IMR-90 (cell line): ENCODE data around the gene OLFM3. TPM values are rescaled to one million over a fixed set of nuclear protein-coding genes. Genes with fewer than 3 reads are reported as not detected.

Experiments
- ATAC-seq: fragments of 200-7000 bp; cut with Tn5 transposase; 2 replicates; pipeline ENCODE4 v1.9.1; 2020; ENCODE audit warnings: low read depth, mild to moderate bottlenecking, moderate library complexity
- BruUV-seq: library from RNA; stranded (reverse); fragments of 400-500 nt; replicated peaks from 2 replicates; lab custom pipeline; 2021; lab: Mats Ljungman, UMichigan
- CTCF ChIA-PET: fragments of 300-600 bp; formaldehyde crosslinking; extraction: SDS; loops from one replicate; lab custom pipeline; 2021; ENCODE audit warnings: antibody characterized with exemption; lab: Yijun Ruan, JAX
- POLR2A ChIA-PET: fragments of 300-600 bp; sonication (Branson Sonifier 250); formaldehyde crosslinking; loops from one replicate; lab custom pipeline; 2022; ENCODE audit warnings: antibody characterized with exemption; ENCODE audit not compliant: unreplicated experiment; lab: Charles Lee
- DNase-seq: peaks from one replicate; pipeline ENCODE4 v3.0.0; 2013
- H2AFZ ChIP-seq: replicated peaks from 2 replicates; pipeline ENCODE3; 2013; ENCODE audit warnings: low read length, mild to moderate bottlenecking; ENCODE audit not compliant: poor library complexity
- H2AK5ac ChIP-seq: 2 replicates; pipeline ENCODE4 v1.6.1; 2013; ENCODE audit warnings: low read depth, low read length, inconsistent platforms
- H2AK9ac ChIP-seq: replicated peaks from 2 replicates; pipeline ENCODE3; 2013; ENCODE audit warnings: mild to moderate bottlenecking, low read depth, low read length, moderate library complexity; ENCODE audit not compliant: poor library complexity
- H2BK120ac ChIP-seq: 2 replicates; pipeline ENCODE4 v1.6.1; 2013; ENCODE audit warnings: low read depth, low read length, inconsistent platforms
- H2BK15ac ChIP-seq: 3 replicates; pipeline ENCODE4 v1.6.1; 2013; ENCODE audit warnings: low read depth, low read length, inconsistent platforms
- H2BK20ac ChIP-seq: 2 replicates; pipeline ENCODE4 v1.6.1; 2013; ENCODE audit warnings: low read depth, mild to moderate bottlenecking, inconsistent platforms, low read length, moderate library complexity
- H2BK5ac ChIP-seq: 2 replicates; pipeline ENCODE4 v1.6.1; 2013; ENCODE audit warnings: mild to moderate bottlenecking, low read depth, low read length, inconsistent platforms; ENCODE audit not compliant: poor library complexity, severe bottlenecking
- H3K14ac ChIP-seq: replicated peaks from 2 replicates; pipeline ENCODE4 v1.6.1; 2013; ENCODE audit warnings: low read depth, low read length, inconsistent platforms
- H3K18ac ChIP-seq: 2 replicates; pipeline ENCODE4 v1.6.1; 2013; ENCODE audit warnings: low read depth, low read length, control low read depth
- H3K23ac ChIP-seq: 2 replicates; pipeline ENCODE4 v1.6.1; 2013; ENCODE audit warnings: low read depth, low read length, inconsistent platforms
- H3K27ac ChIP-seq: 2 replicates; pipeline ENCODE4 v1.5.1; 2013; ENCODE audit warnings: mild to moderate bottlenecking, control low read depth, low read length; ENCODE audit not compliant: insufficient read depth
- H3K27me3 ChIP-seq: 2 replicates; pipeline ENCODE4 v1.6.1; 2013; ENCODE audit warnings: low read length; ENCODE audit not compliant: control insufficient read depth, insufficient read depth
- H3K36me3 ChIP-seq: 2 replicates; pipeline ENCODE4 v1.6.1; 2013; ENCODE audit warnings: low read length, mixed read lengths; ENCODE audit not compliant: control insufficient read depth, insufficient read depth
- H3K4ac ChIP-seq: 2 replicates; pipeline ENCODE4 v1.6.1; 2013; ENCODE audit warnings: low read depth, low read length, inconsistent platforms
- H3K4me1 ChIP-seq: 2 replicates; pipeline ENCODE4 v1.6.1; 2013; ENCODE audit warnings: low read length, mixed read lengths; ENCODE audit not compliant: control insufficient read depth, insufficient read depth
- H3K4me2 ChIP-seq: 2 replicates; pipeline ENCODE4 v1.6.1; 2013; ENCODE audit warnings: low read depth, mild to moderate bottlenecking, control low read depth, low read length, moderate library complexity
- H3K4me3 ChIP-seq: 2 replicates; pipeline ENCODE4 v1.5.1; 2013; ENCODE audit warnings: low read depth, mild to moderate bottlenecking, control low read depth, low read length, moderate library complexity; ENCODE audit not compliant: insufficient read depth
- H3K56ac ChIP-seq: 2 replicates; pipeline ENCODE4 v1.6.1; 2013; ENCODE audit warnings: low read length, inconsistent platforms; ENCODE audit not compliant: insufficient read depth; ENCODE audit errors: extremely low read depth
- H3K79me1 ChIP-seq, 2 experiments: 2 replicates each; pipeline ENCODE4 v1.6.1; 2013; ENCODE audit warnings: low read length in 2 of 2, inconsistent platforms in 1 of 2, low read depth in 1 of 2
- H3K9ac ChIP-seq: 2 replicates; pipeline ENCODE4 v1.6.1; 2013; ENCODE audit warnings: low read depth, low read length, control low read depth
- H3K9me1 ChIP-seq: 2 replicates; pipeline ENCODE4 v1.6.1; 2013; ENCODE audit warnings: low read length, inconsistent platforms; ENCODE audit not compliant: insufficient read depth
- H3K9me3 ChIP-seq: 2 replicates; pipeline ENCODE4 v1.6.1; 2013; ENCODE audit warnings: low read length; ENCODE audit not compliant: control insufficient read depth, insufficient read depth
- H4K20me1 ChIP-seq: 2 replicates; pipeline ENCODE4 v1.6.1; 2013; ENCODE audit warnings: low read length, inconsistent platforms; ENCODE audit not compliant: insufficient read depth
- H4K5ac ChIP-seq: 2 replicates; pipeline ENCODE4 v1.6.1; 2013; ENCODE audit warnings: mild to moderate bottlenecking, low read depth, low read length, control low read depth
- H4K8ac ChIP-seq, 2 experiments: 2 replicates each; pipeline ENCODE4 v1.6.1; 2013; ENCODE audit warnings: low read depth in 2 of 2, low read length in 2 of 2, control low read depth in 1 of 2, inconsistent platforms in 1 of 2
- H4K91ac ChIP-seq: 2 replicates; pipeline ENCODE4 v1.6.1; 2013; ENCODE audit warnings: low read depth, low read length, inconsistent platforms; ENCODE audit not compliant: insufficient read depth
- CHD1 ChIP-seq: IDR thresholded peaks from 2 replicates; pipeline ENCODE4 v1.6.1; 2012; ENCODE audit warnings: low read depth, low read length, improper control_type of control experiment
- CTCF ChIP-seq: conservative IDR thresholded peaks from 2 replicates; pipeline ENCODE4 v1.5.1; 2012; ENCODE audit warnings: mild to moderate bottlenecking, low read depth, low read length, improper control_type of control experiment
- MAFK ChIP-seq: IDR thresholded peaks from 2 replicates; pipeline ENCODE4 v1.6.1; 2012; ENCODE audit warnings: low read depth, low read length, improper control_type of control experiment
- RCOR1 ChIP-seq: IDR thresholded peaks from 2 replicates; pipeline ENCODE4 v1.6.1; 2012; ENCODE audit warnings: mild to moderate bottlenecking, low read length, improper control_type of control experiment; ENCODE audit not compliant: insufficient replicate concordance
- whole genome bisulfite sequencing, 2 experiments: methylation state at CpG; one replicate each; pipeline versions ENCODE4 v1.1.5 to v1.1.7; 2013; ENCODE audit warnings: missing lambda C conversion rate in 2 of 2; ENCODE audit not compliant: insufficient read length in 1 of 2; ENCODE audit errors: extremely low coverage in 2 of 2; 5-methylcytosine and 5-hydroxymethylcytosine counted together
- dilution Hi-C: fragments of 300-500 bp; cut with HindIII; formaldehyde crosslinking; loops from one replicate; pipeline ENCODE4 v1.14.3; 2018; ENCODE audit warnings: low sequenced_read_pairs; ENCODE audit not compliant: unreplicated experiment
- in situ Hi-C: fragments of 300-500 bp; cut with MboI; formaldehyde crosslinking; loops from 3 replicates; pipeline ENCODE4 v1.14.3; 2019; ENCODE audit warnings: low sequenced_read_pairs, inconsistent platforms, mixed read lengths
- intact Hi-C: fragments of 100-400 bp; cut with micrococcal nuclease; formaldehyde crosslinking; loops from 2 replicates; pipeline ENCODE4 v1.10.0; 2022
- polyA plus RNA-seq, 3 experiments: library from polyadenylated mRNA; depleted of rRNA; stranded (reverse); fragments of >200 nt; gene quantifications; 2 replicates each; pipeline ENCODE4 v1.2.3, GENCODE V29; 2012; ENCODE audit warnings: low replicate concordance in 1 of 3
- total RNA-seq: library from RNA; depleted of rRNA; stranded (reverse); fragments of >200 nt; gene quantifications from 2 replicates; pipeline ENCODE4 v1.2.3, GENCODE V29; 2012

The OLFM3 gene
- total and polyA plus RNA-seq, 2 of the 4 experiments (the other 2 are of a cell fraction) = not detected

- Histone ChIP-seq H2AFZ (no peak overlapping the region), H3K79me1 (no peaks in the 10 kb centered on the region), H2BK5ac (no peak overlapping the region), H2BK20ac (no peak overlapping the region), H3K4me2 (no peak overlapping the region), H3K9me3 (no peaks in the 10 kb centered on the region), H3K18ac (no peak overlapping the region), H4K5ac (no peak overlapping the region), H3K27me3 (no peaks in the 10 kb centered on the region), H3K36me3 (no peaks in the 10 kb centered on the region), H2AK9ac (no peak overlapping the region), H4K20me1 (no peaks in the 10 kb centered on the region), H3K56ac (no peak overlapping the region), H2BK120ac (no peak overlapping the region), H4K8ac (no peak overlapping the region), H3K23ac (no peak overlapping the region), H3K9ac (no peak overlapping the region), H4K91ac (no peak overlapping the region), H3K9me1 (no peaks in the 10 kb centered on the region), H3K4me1 (no peaks in the 10 kb centered on the region), H3K4ac (no peak overlapping the region), H3K4me3 (no peak overlapping the region), H3K14ac (no peak overlapping the region), H2BK15ac (no peak overlapping the region), H2AK5ac (no peak overlapping the region), H3K27ac (no peak overlapping the region)
- CTCF ChIA-PET = interaction anchor here (0.6 kb wide), 3 partner anchors 71 to 296 kb away, joined by 3 to 4 read pairs (median 3); no protein-coding TSS in a partner anchor
- no TSS peak for BruUV-seq
- dilution Hi-C loops (no loop called here), intact Hi-C loops (no loop called here), in situ Hi-C loops (no loop called here)
- POLR2A ChIA-PET = no interaction called here
- no peak for TF ChIP-seq CTCF
- no peak for TF ChIP-seq CHD1
- TF ChIP-seq RCOR1 = no peak
- TF ChIP-seq MAFK = no peak
- ATAC-seq = no peak
- DNase-seq = no peak
- WGBS, 2 experiments = no CpG with 5 or more reads among the region's 2 CpGs
These were observed 160.7 kb downstream of the OLFM3 start for GRCh38 chr1:101835988-101836387.
